ENCODE data around the gene SPC25. TPM values are rescaled to one million over a fixed set of nuclear protein-coding genes. Genes with fewer than 3 reads are reported as not detected.

SPC25 gene
- total and polyA plus RNA-seq, 2 experiments from 2014 or later: 23.4 to 72.7 TPM

- no peaks in the 10 kb centered on the region for H3F3A ChIP-seq (replicated peaks; ENCODE audit: low read depth)
- H3K4me2 ChIP-seq: no peak overlapping the region
- H3K4me1 ChIP-seq (ENCODE audit: insufficient read depth): peaks cover 6% of the 10 kb centered on the region; the same call in 1 of the 2 replicates
- 0 out of 3 replicates have a peak, but pooled peaks cover 3% of the 10 kb centered on the region for H3K9me3 Mint-ChIP-seq
- no peak overlapping the region for H3K4me3 ChIP-seq
- H3K4me3 Mint-ChIP-seq: no peak overlapping the region
- TF ChIP-seq ZNF462 (CRISPR knock-in tag; IDR thresholded peaks at IDR 0.05) (no peak), JUNB (IDR thresholded peaks at IDR 0.05; ENCODE audit: unreplicated experiment) (no peak), CTCF (conservative IDR thresholded peaks at IDR 0.05; ENCODE audit: low read depth in 2 of 2) (no peak), CREB1 (CRISPR knock-in tag; IDR thresholded peaks at IDR 0.05; ENCODE audit: low read depth) (no peak), POLR2AphosphoS5 (IDR thresholded peaks at IDR 0.05; ENCODE audit: low read depth) (no peak), ETS1 (IDR thresholded peaks at IDR 0.05) (no peak), ZNF331 (CRISPR knock-in tag; IDR thresholded peaks at IDR 0.05; ENCODE audit: low read depth) (no peak), EZH2phosphoT487 (IDR thresholded peaks at IDR 0.05; ENCODE audit: unreplicated experiment) (no peak), STAT1 (IDR thresholded peaks at IDR 0.05; ENCODE audit: unreplicated experiment) (no peak), EZH2 (IDR thresholded peaks at IDR 0.05; ENCODE audit: low read depth, unreplicated experiment) (no peak), ZNF114 (CRISPR knock-in tag; IDR thresholded peaks at IDR 0.05) (no peak), NANOG (IDR thresholded peaks at IDR 0.05; ENCODE audit: borderline replicate concordance) (no peak), REST (IDR thresholded peaks at IDR 0.05; ENCODE audit: unreplicated experiment) (no peak)
- no peak overlapping the region for H3K27ac ChIP-seq (ENCODE audit: low read depth)
- H3K27me3 ChIP-seq (ENCODE audit: insufficient read depth): no peaks in the 10 kb centered on the region
- H2AFZ ChIP-seq: no peak overlapping the region; the same call in 1 of the 2 replicates
- peaks cover 2% of the 10 kb centered on the region for H3K27me3 Mint-ChIP-seq (ENCODE audit: insufficient read depth, low read depth, poor library complexity)
- no peaks in the 10 kb centered on the region for H3K36me3 Mint-ChIP-seq (ENCODE audit: low read depth)
- no peak overlapping the region for H3K27ac Mint-ChIP-seq
- no peaks in the 10 kb centered on the region for H3K9me2 ChIP-seq (ENCODE audit: insufficient read depth)
- ATAC-seq: no peak
- H3K36me3 ChIP-seq (ENCODE audit: insufficient read depth): no peaks in the 10 kb centered on the region
- H4K20me1 ChIP-seq (replicated peaks; ENCODE audit: insufficient read depth): no peaks in the 10 kb centered on the region
- peaks cover 7% of the 10 kb centered on the region; the same call in 2 of the 3 replicates for H3K4me1 Mint-ChIP-seq
- no peaks in the 10 kb centered on the region for H3K79me2 ChIP-seq (replicated peaks; ENCODE audit: insufficient read depth)
- no peak for DNase-seq (ENCODE audit: low spot score)
Observed at GRCh38 chr2:168934826-168935225, 44.6 kb upstream of the SPC25 start.
